Heart right ventricle (tissue), 16 donors: Measurements from ENCODE around the gene RLF. TPM values are rescaled to one million over a fixed set of nuclear protein-coding genes. Genes with fewer than 3 reads are reported as not detected.
"Not testable (repeated sequence)": the region's sequence is repeated elsewhere in the genome, so short reads cannot be mapped to it uniquely, and the experiment has no call there.

Experiments
- ATAC-seq, 8 donors: fragments of 200-7000 bp; cut with Tn5 transposase; one replicate each; pipeline ENCODE4 v1.9.1; 2020; ENCODE audit warnings: mild to moderate bottlenecking in 8 of 8, moderate library complexity in 8 of 8, moderate number of reproducible peaks in 1 of 8
- DNase-seq, 2 donors: peaks; one replicate each; pipeline ENCODE4 v3.0.0-alpha.2; 2020
- H3K27ac ChIP-seq, 10 donors: fragments of 200-600 bp; sonication (generic) in 2 of 10; one replicate each; pipeline versions ENCODE4 v1.5.0 to v1.8.0; 2020 to 2022; ENCODE audit warnings: mild to moderate bottlenecking in 3 of 10
- H3K27me3 ChIP-seq, 7 donors: fragments of 200-600 bp; one replicate each; pipeline ENCODE4 v1.8.0; 2021 to 2022; ENCODE audit warnings: mild to moderate bottlenecking in 2 of 7
- H3K36me3 ChIP-seq, 9 donors: fragments of 200-600 bp; sonication (generic) in 1 of 9; one replicate each; pipeline versions ENCODE4 v1.5.0 to v1.8.0; 2020 to 2022; ENCODE audit warnings: mild to moderate bottlenecking in 2 of 9
- H3K4me1 ChIP-seq, 9 donors: fragments of 200-600 bp; sonication (generic) in 1 of 9; one replicate each; pipeline versions ENCODE4 v1.5.0 to v1.8.0; 2020 to 2022; ENCODE audit warnings: mild to moderate bottlenecking in 4 of 9
- H3K4me3 ChIP-seq, 10 donors: fragments of 200-600 bp; sonication (generic) in 2 of 10; one replicate each; pipeline versions ENCODE4 v1.5.0 to v1.8.0; 2020 to 2022; ENCODE audit warnings: mild to moderate bottlenecking in 7 of 10, moderate library complexity in 2 of 10
- H3K9me3 ChIP-seq, 11 donors: fragments of 200-600 bp in 10 of 11; sonication (generic) in 2 of 11; one replicate each; pipeline versions ENCODE4 v1.5.0 to v1.8.0; 2013 to 2022; ENCODE audit warnings: mild to moderate bottlenecking in 2 of 11, control low read depth in 1 of 11, moderate library complexity in 1 of 11
- CTCF ChIP-seq, 9 donors: fragments of 200-600 bp; sonication (generic) in 2 of 9; IDR thresholded peaks; one replicate each; pipeline versions ENCODE4 v1.5.0 to v1.8.0; 2021 to 2022; ENCODE audit warnings: antibody characterized with exemption in 9 of 9, mild to moderate bottlenecking in 5 of 9, moderate library complexity in 1 of 9
- WGBS, 2 donors: extraction: QIAGEN DNeasy Blood & Tissue Kit; methylation state at CpG; one replicate each; pipeline ENCODE4 v1.1.7; 2013; ENCODE audit warnings: inconsistent platforms in 1 of 2; 5-methylcytosine and 5-hydroxymethylcytosine counted together
- intact Hi-C, 10 donors: fragments of 100-400 bp; cut with DNase I; formaldehyde crosslinking; loops; one replicate each; pipeline versions ENCODE4 v1.11.1 to v1.14.2; 2022
- polyA plus RNA-seq, 2 donors: library from polyadenylated mRNA; stranded (reverse); fragments of 200-250 nt; gene quantifications; one replicate each; pipeline ENCODE4 v1.2.3, GENCODE V29; 2013
- total RNA-seq, 10 donors: library from RNA; stranded (reverse); fragmentation: NEBNext Ultra II Directional in 3 of 10; extraction: Animal tissue kit (Norgen Biotek cat#: 25700) in 3 of 10; gene quantifications; one replicate each; pipeline versions ENCODE4 v1.2.1 to v1.2.4, GENCODE V29; 2021 to 2023
- donor health status: Arrhythmogenic right ventricular cardiomyopathy.
- donor health status: ischemic (EF 13 %, LVEDD 7.1; RV severe dilation, severe dysfunction).
- donor health status: healthy with polysubstance abuse.
- donor health status: DM: no; HTN: yes; CAD: no.
- donor health status: DM: no; HTN: no; CAD: no.
- donor health status: ischemic (EF 25% LVEDD 6.9; RV normal size, moderate dysfunction).
- donor health status: ischemic (EF 25% LVEDD 5.7; RV mildly dilated, moderate dysfunction).
- donor health status: healthy.
- donor health status: DM: yes; HTN: yes; CAD: no.
- donor health status: Ischemic cardiomyopathy.
- donor health status: ischemic (EF 35%, LVEDD 5.7; RV mildly dilated, moderate dysfunction).
- donor health status: nonischemic (EF 11% LVEDD 7.7; RV severe dilation, severe dysfunction).
- donor health status: DM: yes; HTN: yes; CAD: no.
- donor health status: PGD.
- donor health status: ischemic (EF 29% LVEDD 5.4; RV normal size, mild dysfunction).
- donor health status: nonischemic (EF 23%, LVEDD 6.1; RV moderate dilation, normal function).

The RLF gene
- total and polyA plus RNA-seq, 12 donors: 3.8 to 17.3 (median 12.4) TPM

DNA sequence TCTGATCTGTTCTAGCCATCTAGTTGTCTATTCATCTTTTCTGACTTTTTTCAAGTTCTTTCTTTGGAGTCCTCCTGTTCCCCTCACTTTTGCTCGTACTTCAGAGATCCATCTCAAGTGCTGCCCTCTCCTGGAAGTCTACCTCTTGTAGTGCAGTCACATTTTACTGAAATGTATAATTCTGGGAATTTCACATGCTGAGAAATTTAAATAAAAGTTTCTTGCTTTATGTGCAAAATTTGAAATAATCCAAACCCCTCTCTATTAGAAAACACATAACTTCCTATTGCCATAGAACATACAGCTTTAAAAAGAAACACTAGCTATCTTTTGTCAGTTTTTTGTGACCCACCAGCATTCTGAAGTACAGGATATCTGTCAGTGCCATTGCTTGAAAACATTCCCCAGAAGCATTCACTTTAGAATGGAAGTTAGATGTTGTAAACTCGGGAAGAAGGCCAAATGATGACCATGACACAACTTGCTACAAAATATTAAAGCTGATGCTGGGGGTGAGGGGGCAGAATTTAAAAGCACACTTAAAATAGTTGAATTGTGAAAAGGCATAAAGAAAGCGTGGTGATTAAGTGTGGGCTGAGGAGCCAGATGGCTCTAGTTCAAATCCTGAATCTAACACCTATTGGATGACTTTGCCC is 22.0 kb downstream of the RLF start:
- H3K36me3 ChIP-seq: no peaks in the 10 kb centered on the region
- TF ChIP-seq CTCF (IDR thresholded peaks at IDR 0.05): peak in 6 of 9 donors; percentile 10 to 45 (median 39)
- H3K27me3 ChIP-seq: no peaks in the 10 kb centered on the region
- no peak overlapping the region for H3K4me3 ChIP-seq
- H3K27ac ChIP-seq: no peak overlapping the region
- intact Hi-C loops: loop anchor here in 1 of 10 donors (10.0 kb wide), 1 partner anchor 72 kb away; the partner anchor contains the start of gene ZMPSTE24
- H3K4me1 ChIP-seq: peaks cover 3 to 75% (median 53%) of the 10 kb centered on the region in 9 donors
- ATAC-seq (no peak), DNase-seq (no peak)
- no peaks in the 10 kb centered on the region for H3K9me3 ChIP-seq
- 47 to 48% methylated on average over 3 of the region's 3 CpGs for WGBS, 2 donors

- Histone ChIP-seq H3K4me3 (no peak overlapping the region), H3K9me3 (no peaks in the 10 kb centered on the region), H3K4me1 (peaks cover 3 to 84% (median 50%) of the 10 kb centered on the region in 9 donors), H3K27ac (no peak overlapping the region), H3K27me3 (no peaks in the 10 kb centered on the region), H3K36me3 (peaks cover 0 to 5% (median 0%) of the 10 kb centered on the region in 9 donors)
- no peak for TF ChIP-seq CTCF (IDR thresholded peaks at IDR 0.05)
- intact Hi-C loops: loop anchor here in 1 of 10 donors (10.0 kb wide), 1 partner anchor 71 kb away; the partner anchor contains the start of gene ZMPSTE24
- DNase-seq: no peak
- 82 to 84% methylated on average over 1 of the region's 1 CpG for WGBS, 2 donors
- ATAC-seq: no peak
These were observed 23.0 kb downstream of the RLF start for GRCh38 chr1:40184193-40184592.

GRCh38 chr1:40185951-40186864 is 25.0 kb downstream of the RLF start:
- Histone ChIP-seq H3K4me1 (peaks cover 3 to 72% (median 50%) of the 10 kb centered on the region in 9 donors), H3K27ac (peak overlapping the region in 1 of 10 donors; percentile 72), H3K4me3 (no peak overlapping the region), H3K9me3 (no peaks in the 10 kb centered on the region), H3K27me3 (no peaks in the 10 kb centered on the region), H3K36me3 (peaks cover 0 to 25% (median 5%) of the 10 kb centered on the region in 9 donors)
- intact Hi-C loops: loop anchor here in 1 of 10 donors (10.0 kb wide), 1 partner anchor 69 kb away; the partner anchor contains the start of gene ZMPSTE24
- WGBS, 2 donors: 92 to 97% methylated on average over 7 of the region's 7 CpGs
- peak in 1 of 8 donors; percentile 12 for ATAC-seq
- no peak for DNase-seq
- TF ChIP-seq CTCF (IDR thresholded peaks at IDR 0.05): no peak

DNA sequence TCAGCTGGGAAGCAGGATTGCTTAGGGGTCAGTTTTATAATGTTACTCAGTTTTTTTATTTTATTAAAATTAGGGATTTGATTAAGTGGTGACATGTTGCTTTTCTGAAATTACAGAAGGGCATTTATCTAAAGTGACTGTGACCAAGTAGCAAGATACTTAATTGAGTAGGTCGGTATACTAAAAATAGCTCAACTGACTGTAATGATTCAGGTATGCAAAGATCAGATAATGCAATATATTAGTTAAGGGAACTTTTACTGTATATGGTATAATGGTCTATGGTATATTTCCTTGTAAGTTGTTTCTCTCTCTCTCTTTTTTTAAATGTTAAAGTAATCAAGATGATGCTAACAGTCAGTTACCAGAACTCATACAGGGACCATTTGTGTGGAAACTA is 26.2 kb downstream of the RLF start:
- H3K27ac ChIP-seq: peak overlapping the region in 7 of 10 donors; percentile 8 to 72 (median 52)
- DNase-seq (no peak), ATAC-seq (peak in 3 of 8 donors; percentile 33 to 67 (median 57))
- H3K27me3 ChIP-seq: no peaks in the 10 kb centered on the region
- no peaks in the 10 kb centered on the region for H3K9me3 ChIP-seq
- WGBS, 2 donors: 27 to 43% methylated on average over 1 of the region's 1 CpG
- peaks cover 0 to 37% (median 13%) of the 10 kb centered on the region in 9 donors for H3K36me3 ChIP-seq
- H3K4me3 ChIP-seq: no peak overlapping the region
- no peak for TF ChIP-seq CTCF (IDR thresholded peaks at IDR 0.05)
- peaks cover 3 to 61% (median 44%) of the 10 kb centered on the region in 9 donors for H3K4me1 ChIP-seq
- intact Hi-C loops: loop anchor here in 1 of 10 donors (10.0 kb wide), 1 partner anchor 67 kb away; the partner anchor contains the start of gene ZMPSTE24

- H3K4me3 ChIP-seq, ATAC-seq, DNase-seq, H3K27ac ChIP-seq, intact Hi-C loops, H3K4me1 ChIP-seq, H3K27me3 ChIP-seq, H3K9me3 ChIP-seq: not testable (repeated sequence)
- peaks cover 0 to 99% (median 13%) of the 10 kb centered on the region in 9 donors for H3K36me3 ChIP-seq
- WGBS, 2 donors: 88 to 95% methylated on average over 6 of the region's 6 CpGs
These were observed 33.5 kb downstream of the RLF start for GRCh38 chr1:40194639-40195038.
